H1 (cell line): ENCODE results near the gene OR6C65. TPM values are rescaled to one million over a fixed set of nuclear protein-coding genes. Genes with fewer than 3 reads are reported as not detected.

Experiments
- CHD7 ChIP-seq: fragments of 300-600 bp; sonication (generic); IDR thresholded peaks from 2 replicates; pipeline ENCODE4 v1.7.1; 2012; ENCODE audit warnings: low read length, moderate library complexity, mild to moderate bottlenecking, inconsistent platforms; ENCODE audit not compliant: insufficient replicate concordance
- CREB1 ChIP-seq: IDR thresholded peaks from 2 replicates; pipeline ENCODE4 v1.6.1; 2012; ENCODE audit warnings: inconsistent platforms
- GABPA ChIP-seq: IDR thresholded peaks from 2 replicates; pipeline ENCODE4 v1.6.1; 2011; ENCODE audit warnings: mild to moderate bottlenecking, low read length, moderate library complexity, borderline replicate concordance; ENCODE audit not compliant: insufficient read depth
- KDM4A ChIP-seq: IDR thresholded peaks from one replicate; pipeline ENCODE4 v1.7.1; 2012; ENCODE audit warnings: low read depth, mild to moderate bottlenecking, moderate library complexity, low read length, inconsistent platforms; ENCODE audit not compliant: severe bottlenecking
- POLR2A ChIP-seq, 2 experiments: IDR thresholded peaks; 1 replicate in 1 of 2; 2 replicates in 1 of 2; pipeline ENCODE4 v1.6.1; 2011; ENCODE audit warnings: low read depth in 2 of 2, low read length in 2 of 2, mild to moderate bottlenecking in 2 of 2; ENCODE audit errors: control extremely low read depth in 1 of 2
- TBP ChIP-seq: IDR thresholded peaks from 2 replicates; pipeline ENCODE4 v1.6.1; 2011; ENCODE audit warnings: low read depth, low read length, improper control_type of control experiment
- polyA plus RNA-seq, 7 experiments: library from polyadenylated mRNA; depleted of rRNA in 3 of 7; stranded (reverse) in 5 of 7; unstranded in 2 of 7; fragments of >200 nt in 5 of 7; fragments of 200-250 nt in 2 of 7; gene quantifications; 1 replicate in 5 of 7; 2 replicates in 1 of 7; 4 replicates in 1 of 7; pipeline versions ENCODE4 v1.2.1 to v1.2.3, GENCODE V29; 2011 to 2013; ENCODE audit warnings: missing spikeins in 2 of 7, mixed read lengths in 2 of 7
- total RNA-seq: library from RNA; stranded (reverse); fragmentation: NEBNext Ultra II Directional; extraction: Animal tissue kit (Norgen Biotek cat#: 25700); gene quantifications from 2 replicates; pipeline ENCODE4 v1.2.1, GENCODE V29; 2021

Gene OR6C65
- total and polyA plus RNA-seq, 2 of the 8 experiments (the other 6 are each of a cell fraction or from before 2014, with no cell fraction given), result not detected

- no peak for TF ChIP-seq CHD7
- no peak for TF ChIP-seq GABPA
- no peak for TF ChIP-seq KDM4A
- TF ChIP-seq CREB1, result no peak
- no peak for TF ChIP-seq TBP
- TF ChIP-seq POLR2A (IDR thresholded peaks at IDR 0.05; ENCODE audit: control extremely low read depth in 1 of 2, low read depth in 2 of 2, low read length in 2 of 2), result no peak
Observed at GRCh38 chr12:55448825-55449224, 48.5 kb downstream of the OR6C65 start (continued).
